Lower lobe of right lung (tissue), 2 donors: Measurements from ENCODE around the gene VIM. TPM values are rescaled to one million over a fixed set of nuclear protein-coding genes. Genes with fewer than 3 reads are reported as not detected.

ENCODE experiments used
- ATAC-seq, 2 donors: fragments of 200-7000 bp; cut with Tn5 transposase; one replicate each; pipeline ENCODE4 v1.9.1; 2020 to 2022; ENCODE audit warnings: mild to moderate bottlenecking in 2 of 2, moderate library complexity in 2 of 2
- DNase-seq: peaks from one replicate; pipeline ENCODE4 v3.0.0-alpha.2; 2020
- H3K27ac ChIP-seq: fragments of 200-600 bp; one replicate; pipeline ENCODE4 v1.8.0; 2022
- H3K27me3 ChIP-seq: fragments of 200-600 bp; one replicate; pipeline ENCODE4 v1.8.0; 2022; ENCODE audit warnings: low read depth
- H3K36me3 ChIP-seq: fragments of 200-600 bp; one replicate; pipeline ENCODE4 v1.8.0; 2022; ENCODE audit warnings: mild to moderate bottlenecking
- H3K4me1 ChIP-seq: fragments of 200-600 bp; one replicate; pipeline ENCODE4 v1.8.0; 2022
- H3K4me3 ChIP-seq: fragments of 200-600 bp; one replicate; pipeline ENCODE4 v1.8.0; 2022; ENCODE audit warnings: mild to moderate bottlenecking
- H3K9me3 ChIP-seq: fragments of 200-600 bp; one replicate; pipeline ENCODE4 v1.8.0; 2022
- CTCF ChIP-seq: fragments of 200-600 bp; IDR thresholded peaks from one replicate; pipeline ENCODE4 v1.8.0; 2022; ENCODE audit warnings: antibody characterized with exemption, mild to moderate bottlenecking
- intact Hi-C: fragments of 100-400 bp; cut with DNase I; formaldehyde crosslinking; loops from one replicate; pipeline ENCODE4 v1.11.0; 2022
- total RNA-seq: library from RNA; stranded (reverse); fragmentation: NEBNext Ultra II Directional; extraction: Animal tissue kit (Norgen Biotek cat#: 25700); gene quantifications from one replicate; pipeline ENCODE4 v1.2.1, GENCODE V29; 2021
- donor health status: DM: no; HTN: yes; CAD: no; lungs with severe emphysema.

The VIM gene
- total RNA-seq, 1 donor from 2014 or later: 1,797 TPM

GRCh38 chr10:17215782-17216122, 12.3 kb upstream of the VIM start:
- no peaks in the 10 kb centered on the region for H3K27me3 ChIP-seq
- no peaks in the 10 kb centered on the region for H3K36me3 ChIP-seq
- no peaks in the 10 kb centered on the region for H3K9me3 ChIP-seq
- no peak overlapping the region for H3K4me3 ChIP-seq
- no peak for TF ChIP-seq CTCF
- DNase-seq: no peak
- peak overlapping the region; percentile 83 for H3K27ac ChIP-seq
- H3K4me1 ChIP-seq: peaks cover 27% of the 10 kb centered on the region
- intact Hi-C loops: no loop called here
- no peak for ATAC-seq

GRCh38 chr10:17216217-17216900, 11.7 kb upstream of the VIM start:
- H3K9me3 ChIP-seq: no peaks in the 10 kb centered on the region
- H3K4me1 ChIP-seq: peaks cover 27% of the 10 kb centered on the region
- ATAC-seq (peak; percentile 89 to 94), DNase-seq (peak; percentile 49)
- intact Hi-C loops: no loop called here
- no peaks in the 10 kb centered on the region for H3K36me3 ChIP-seq
- H3K27ac ChIP-seq: peak overlapping the region; percentile 83
- H3K4me3 ChIP-seq: no peak overlapping the region
- no peaks in the 10 kb centered on the region for H3K27me3 ChIP-seq
- no peak for TF ChIP-seq CTCF

GRCh38 chr10:17216901-17217395, 11.1 kb upstream of the VIM start:
- no peaks in the 10 kb centered on the region for H3K36me3 ChIP-seq
- DNase-seq: no peak
- peak overlapping the region; percentile 83 for H3K27ac ChIP-seq
- peaks cover 27% of the 10 kb centered on the region for H3K4me1 ChIP-seq
- H3K27me3 ChIP-seq: no peaks in the 10 kb centered on the region
- intact Hi-C loops: no loop called here
- peak in 1 of 2 donors; percentile 16 for ATAC-seq
- H3K4me3 ChIP-seq: no peak overlapping the region
- no peaks in the 10 kb centered on the region for H3K9me3 ChIP-seq
- TF ChIP-seq CTCF: no peak

GRCh38 chr10:17217631-17218232, 10.3 kb upstream of the VIM start:
- peak overlapping the region; percentile 83 for H3K27ac ChIP-seq

GRCh38 chr10:17219024-17219423, 9.0 kb upstream of the VIM start:
- Histone ChIP-seq H3K4me1 (peaks cover 27% of the 10 kb centered on the region), H3K9me3 (no peaks in the 10 kb centered on the region), H3K27me3 (no peaks in the 10 kb centered on the region), H3K36me3 (no peaks in the 10 kb centered on the region), H3K4me3 (no peak overlapping the region), H3K27ac (no peak overlapping the region)
- intact Hi-C loops: no loop called here
- no peak for ATAC-seq
- no peak for DNase-seq
- no peak for TF ChIP-seq CTCF

More at GRCh38 chr10:17217631-17218232, 10.3 kb upstream of the VIM start:
- Histone ChIP-seq H3K27me3 (no peaks in the 10 kb centered on the region), H3K9me3 (no peaks in the 10 kb centered on the region), H3K36me3 (no peaks in the 10 kb centered on the region), H3K4me3 (no peak overlapping the region), H3K4me1 (peaks cover 27% of the 10 kb centered on the region)
- DNase-seq: no peak
- intact Hi-C loops: no loop called here
- ATAC-seq: no peak
- TF ChIP-seq CTCF: no peak
